GM18498 (cell line): ENCODE measurements around the gene PC.

Experiments
- ATAC-seq: cut with Tn5 transposase; IDR thresholded peaks from one replicate; pipeline ENCODE4 v1.9.1; 2021; ENCODE audit warnings: mild to moderate bottlenecking, moderate library complexity; ENCODE audit not compliant: unreplicated experiment

PC gene

DNA sequence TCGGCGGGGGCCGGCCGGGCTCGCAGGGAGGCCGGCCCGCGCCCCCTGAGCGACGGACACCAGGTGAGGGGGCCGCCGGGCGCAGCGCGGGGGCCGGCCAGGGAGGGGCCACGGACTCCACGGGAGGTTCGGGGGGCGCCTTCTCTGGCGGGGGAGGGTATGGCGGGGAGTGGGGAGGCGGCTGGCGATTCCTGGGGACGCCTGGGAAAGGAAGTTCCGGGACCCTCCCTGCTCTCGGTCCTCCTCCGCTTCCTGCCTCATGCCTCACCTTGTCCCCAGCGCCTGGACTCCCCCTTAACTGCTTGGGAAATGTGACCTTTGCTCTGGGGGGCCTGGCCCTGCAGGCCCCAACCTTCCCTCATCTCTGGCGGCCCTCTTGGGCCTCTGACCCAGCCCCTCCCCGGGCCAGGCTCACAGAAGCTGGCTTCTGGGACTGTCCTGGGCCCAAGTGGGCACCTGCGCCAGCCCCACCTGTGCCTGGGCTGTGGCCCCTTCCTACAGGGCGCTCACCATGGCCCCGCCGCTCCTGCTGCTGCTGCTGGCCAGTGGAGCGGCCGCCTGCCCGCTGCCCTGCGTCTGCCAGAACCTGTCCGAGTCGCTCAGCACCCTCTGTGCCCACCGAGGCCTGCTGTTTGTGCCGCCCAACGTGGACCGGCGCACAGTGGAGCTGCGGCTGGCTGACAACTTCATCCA is 100.8 kb downstream of the PC start:
- ATAC-seq, result peak; percentile 11

DNA sequence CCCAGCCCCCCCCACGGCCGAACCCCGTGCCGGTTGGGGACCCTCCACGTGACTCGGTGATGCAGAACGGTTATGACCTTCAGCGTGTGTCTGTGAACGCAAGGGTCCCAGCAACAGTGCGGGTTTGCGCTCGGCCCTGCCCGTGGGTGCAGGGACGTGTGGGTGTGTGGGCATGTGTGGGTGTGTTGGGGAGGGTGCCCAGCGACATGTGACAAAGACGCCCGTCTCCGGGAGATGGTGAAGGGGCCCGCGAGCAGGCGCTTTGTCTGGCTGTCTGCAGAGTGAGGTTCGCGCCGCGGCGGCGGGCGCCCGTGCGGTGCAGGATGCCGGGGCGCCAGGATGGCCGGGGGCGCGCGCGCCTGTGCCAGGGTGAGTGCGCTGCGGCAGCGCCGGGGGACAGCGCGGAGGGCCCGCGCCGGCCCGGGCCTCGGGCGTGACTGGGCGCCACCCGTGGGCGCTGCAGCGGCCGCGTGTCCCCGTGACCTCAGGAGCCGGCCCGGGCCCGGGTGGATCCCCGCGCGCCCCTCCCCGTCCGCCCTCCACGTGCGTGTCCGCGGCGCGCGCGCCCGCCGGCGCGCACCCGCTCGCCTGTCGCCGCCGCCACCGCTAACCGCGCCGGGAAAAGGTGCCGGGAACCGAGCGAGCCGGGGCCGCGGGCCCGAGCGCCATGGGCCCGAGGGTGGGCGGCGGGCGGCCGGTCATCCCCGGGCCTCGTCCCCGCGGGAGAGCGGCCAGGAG is 101.5 kb downstream of the PC start, which contains the start of gene LRFN4:
Gene LRFN4 (plus strand): TSS at position 569 of the 738 bp plus-strand sequence. CDS start 681 bp downstream, outside the sequence.
- peak; percentile 39 for ATAC-seq

DNA sequence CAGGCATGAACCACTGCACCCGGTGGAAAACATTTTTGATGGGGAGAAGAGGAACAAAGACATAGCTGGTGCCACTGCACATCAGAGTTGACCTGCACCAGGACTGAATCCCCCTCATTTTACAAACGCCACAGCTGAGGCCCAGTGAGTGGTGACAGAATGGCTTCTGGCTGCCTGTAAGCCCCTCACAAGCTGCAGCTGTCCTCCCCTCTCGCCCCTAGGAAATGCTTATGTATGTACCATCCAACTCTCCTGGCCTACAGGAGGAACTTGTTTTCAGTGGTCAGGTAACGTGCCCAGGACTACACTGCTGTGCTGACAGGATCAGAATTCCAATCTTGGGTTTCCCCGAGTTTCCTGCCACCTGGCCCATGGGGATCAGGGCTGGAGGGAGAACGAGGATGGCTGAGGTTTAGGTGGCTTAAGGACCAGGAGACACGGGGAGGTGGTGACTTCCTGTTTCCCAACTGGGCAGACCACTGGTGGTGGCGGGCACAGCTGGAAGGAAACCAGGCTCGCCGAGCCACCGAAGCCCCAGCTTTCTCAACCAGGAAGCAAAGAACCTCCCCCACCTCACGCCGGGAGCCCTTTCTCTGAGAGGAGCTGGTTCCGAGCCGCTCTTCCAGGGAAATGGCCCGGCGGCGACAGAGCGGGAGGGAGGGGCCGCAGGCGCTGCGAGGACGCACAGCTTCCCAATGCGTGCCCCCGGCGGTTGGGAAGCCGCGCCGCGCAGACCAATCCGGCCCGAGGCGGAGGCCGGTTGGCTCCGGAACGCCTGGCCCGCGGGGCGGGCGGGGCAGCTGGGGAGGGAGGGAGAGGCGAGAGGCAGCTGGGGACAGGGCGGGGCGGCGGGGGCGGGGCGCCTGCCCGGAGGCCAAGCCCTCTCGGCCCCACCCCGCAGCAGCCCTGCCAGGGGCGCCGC is 102.3 kb downstream of the PC start:
- ATAC-seq, result peak; percentile 71

- no peak for ATAC-seq
These were observed 103.4 kb downstream of the PC start for GRCh38 chr11:66854729-66855211.

DNA sequence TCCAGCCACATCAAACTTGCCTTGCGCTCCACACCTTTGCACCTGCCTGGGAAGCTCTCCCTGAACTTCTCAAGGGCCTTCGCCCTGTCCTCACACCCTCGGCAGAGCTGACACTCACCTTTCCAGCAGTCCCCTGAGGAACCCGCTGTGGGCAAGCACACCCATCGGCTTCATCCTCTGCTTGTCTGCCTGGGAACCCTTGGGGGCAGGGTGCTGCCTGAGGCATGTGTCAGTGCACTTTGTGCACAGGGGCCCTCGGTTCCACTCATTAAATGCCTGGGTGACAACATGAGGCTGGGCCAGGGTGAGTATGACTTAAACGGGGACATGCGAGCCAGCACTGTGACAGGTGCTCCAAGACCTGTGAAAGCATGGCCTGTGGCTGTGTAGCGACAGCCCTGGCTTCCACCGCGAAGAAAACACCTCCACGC is 103.9 kb downstream of the PC start:
- ATAC-seq, result no peak

- ATAC-seq, result no peak
These were observed 104.6 kb downstream of the PC start for GRCh38 chr11:66853242-66854229.

DNA sequence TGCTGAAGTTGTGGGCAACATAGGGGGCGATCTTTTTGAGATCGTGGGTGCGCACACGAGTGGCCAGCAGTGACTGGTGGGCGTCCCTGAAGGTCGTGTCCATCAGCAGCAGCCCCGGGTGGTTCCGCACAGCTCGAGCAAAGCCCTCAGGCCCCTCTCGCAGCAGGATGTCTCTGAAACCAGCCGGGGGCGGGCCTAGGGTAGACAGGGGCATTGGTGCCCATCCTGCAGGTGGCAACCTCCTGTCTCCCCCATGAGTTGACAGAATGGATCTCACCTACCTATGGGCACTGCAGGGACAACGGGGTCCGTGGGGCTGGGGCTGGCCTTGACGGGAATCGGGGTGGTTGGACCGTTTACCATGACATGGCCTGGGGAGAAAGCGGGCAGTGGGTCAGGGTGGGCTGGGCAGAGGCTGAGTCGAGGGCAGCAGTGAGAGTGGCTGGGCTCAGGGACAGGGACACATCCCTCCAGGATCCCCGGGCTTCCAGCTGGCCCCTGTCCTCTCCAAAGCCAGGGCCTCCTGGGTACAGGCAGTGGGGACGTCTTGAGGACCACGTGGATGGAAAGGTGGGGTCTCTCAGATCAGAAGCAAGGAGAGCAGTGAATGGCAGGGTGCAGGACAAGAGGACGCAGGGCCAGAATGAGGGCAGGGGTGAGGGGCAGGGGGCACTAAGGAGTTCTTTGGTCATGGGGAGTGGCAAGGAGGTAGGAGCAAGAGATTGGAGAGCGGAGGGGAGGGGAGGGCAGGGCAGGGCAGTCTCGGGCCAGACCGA is 105.5 kb downstream of the PC start:
- ATAC-seq, result no peak

DNA sequence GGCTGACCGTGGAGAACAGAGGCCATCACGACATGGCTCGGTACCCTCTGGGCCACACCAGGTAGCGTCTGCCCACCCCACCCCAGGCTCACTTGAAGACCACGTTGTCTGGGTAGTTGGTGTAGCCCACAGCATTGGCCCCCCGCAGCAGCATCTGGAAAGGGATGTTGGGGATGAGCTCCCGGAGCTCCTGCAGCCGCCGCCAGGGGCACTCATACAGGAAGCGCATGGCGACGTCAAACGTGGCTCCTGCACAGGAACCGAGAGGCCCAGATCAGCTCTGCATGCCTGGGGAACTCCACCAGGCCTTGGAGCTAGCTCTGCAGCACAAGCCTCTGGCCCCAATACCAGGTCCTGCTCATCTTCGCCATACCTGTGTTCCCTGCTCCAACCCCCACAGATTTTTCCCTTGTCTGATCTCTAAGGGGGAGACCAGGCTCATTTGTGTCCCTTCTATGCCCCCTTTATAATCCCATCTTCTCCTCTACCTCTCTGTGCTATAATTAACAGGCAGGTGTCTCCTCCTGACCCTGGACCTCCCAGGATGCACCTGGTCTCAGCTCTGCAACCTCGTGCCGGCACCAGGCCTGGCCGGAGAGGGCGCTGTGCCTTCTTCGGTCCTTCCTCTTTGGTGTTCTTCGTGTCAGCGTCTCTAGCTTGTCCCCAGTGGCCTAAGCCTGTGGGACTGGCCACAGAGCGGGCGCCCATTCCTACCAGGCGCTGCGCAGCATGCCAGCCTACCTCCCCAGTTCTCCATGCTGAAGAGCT is 106.3 kb downstream of the PC start:
- ATAC-seq, result no peak

GRCh38 chr11:66851239-66851596 is 107.0 kb downstream of the PC start:
- no peak for ATAC-seq

DNA sequence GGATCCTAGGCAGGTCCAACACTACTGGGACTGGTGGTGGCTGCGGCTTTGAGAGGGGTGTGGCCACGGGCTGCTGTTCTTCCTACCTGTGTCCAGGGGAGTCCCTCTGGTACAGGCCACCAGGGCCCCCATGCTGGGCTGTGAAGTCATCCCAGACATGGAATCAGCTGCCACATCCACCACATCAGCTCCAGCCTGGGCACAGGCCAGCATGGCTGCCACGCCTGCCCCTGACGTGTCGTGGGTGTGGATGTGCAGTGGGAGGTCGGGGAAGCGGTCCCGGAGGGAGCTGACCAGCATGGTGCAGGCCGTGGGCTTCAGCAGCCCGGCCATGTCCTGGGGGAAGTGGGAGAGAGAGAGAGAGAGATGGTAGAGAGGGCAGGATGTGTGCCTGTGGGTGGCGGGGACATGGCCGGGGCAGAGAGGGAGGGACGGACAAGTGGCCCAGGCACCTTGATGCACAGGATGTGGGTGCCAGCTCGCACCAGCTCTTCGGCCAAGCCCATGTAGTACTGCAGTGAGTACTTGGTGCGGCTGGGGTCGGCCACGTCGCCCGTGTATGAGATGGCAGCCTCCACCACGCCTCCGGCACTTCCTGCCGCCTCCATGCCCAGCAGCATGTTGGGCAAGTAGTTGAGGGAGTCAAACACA is 107.5 kb downstream of the PC start:
- ATAC-seq, result no peak

GRCh38 chr11:66850235-66850587 is 108.0 kb downstream of the PC start:
- ATAC-seq, result no peak

- no peak for ATAC-seq
These were observed 108.5 kb downstream of the PC start for GRCh38 chr11:66849501-66850234.

GRCh38 chr11:66848671-66849500 is 109.3 kb downstream of the PC start:
- no peak for ATAC-seq

GRCh38 chr11:66847461-66848232 is 110.5 kb downstream of the PC start:
- ATAC-seq, result no peak

DNA sequence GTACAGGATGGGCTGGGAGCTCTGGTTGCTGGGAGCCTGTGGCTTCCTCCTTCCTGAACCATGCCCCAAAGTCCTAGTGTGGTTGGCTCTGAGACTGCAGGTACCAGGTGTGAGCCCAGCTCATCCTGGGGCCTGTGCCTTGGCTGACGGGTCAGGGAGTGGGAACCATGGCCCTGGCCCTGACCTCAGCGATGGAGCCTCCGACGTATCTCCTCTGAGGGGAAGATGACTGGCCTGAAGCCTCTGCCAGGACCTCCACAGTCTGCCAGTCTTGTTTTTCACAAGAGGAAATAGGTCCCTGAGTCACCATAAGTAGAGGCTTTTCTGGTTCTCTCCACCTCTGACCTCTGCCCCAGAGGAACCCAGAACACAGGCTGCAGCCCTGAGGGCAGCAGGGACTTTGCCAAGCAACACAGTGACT is 111.5 kb downstream of the PC start:
- no peak for ATAC-seq

DNA sequence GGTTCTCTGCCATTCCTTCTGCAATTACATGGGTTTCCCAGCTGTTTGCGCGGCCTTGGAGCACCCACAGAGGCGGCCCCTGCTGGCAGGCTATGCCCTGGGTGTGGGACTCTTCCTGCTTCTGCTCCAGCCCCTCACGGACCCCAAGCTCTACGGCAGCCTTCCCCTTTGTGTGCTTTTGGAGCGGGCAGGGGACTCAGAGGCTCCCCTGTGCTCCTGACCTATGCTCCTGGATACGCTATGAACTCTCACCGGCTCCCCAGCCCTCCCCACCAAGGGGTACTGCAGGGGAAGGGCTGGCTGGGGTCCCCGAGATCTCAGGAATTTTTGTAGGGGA is 112.3 kb downstream of the PC start:
- ATAC-seq, result no peak
